ENCODE data around the gene ABCB9.
A peak's percentile ranks its signal among the peaks of the same experiment; 100 is the strongest.

The ABCB9 gene

GRCh38 chr12:122977655-122978392 is 11.6 kb upstream of the ABCB9 start:
- no peak for DNase-seq (ENCODE audit: low read depth)
- no peak overlapping the region for H3K4me3 ChIP-seq (ENCODE audit: low read depth, low read length)
- TF ChIP-seq, protein P1, sequence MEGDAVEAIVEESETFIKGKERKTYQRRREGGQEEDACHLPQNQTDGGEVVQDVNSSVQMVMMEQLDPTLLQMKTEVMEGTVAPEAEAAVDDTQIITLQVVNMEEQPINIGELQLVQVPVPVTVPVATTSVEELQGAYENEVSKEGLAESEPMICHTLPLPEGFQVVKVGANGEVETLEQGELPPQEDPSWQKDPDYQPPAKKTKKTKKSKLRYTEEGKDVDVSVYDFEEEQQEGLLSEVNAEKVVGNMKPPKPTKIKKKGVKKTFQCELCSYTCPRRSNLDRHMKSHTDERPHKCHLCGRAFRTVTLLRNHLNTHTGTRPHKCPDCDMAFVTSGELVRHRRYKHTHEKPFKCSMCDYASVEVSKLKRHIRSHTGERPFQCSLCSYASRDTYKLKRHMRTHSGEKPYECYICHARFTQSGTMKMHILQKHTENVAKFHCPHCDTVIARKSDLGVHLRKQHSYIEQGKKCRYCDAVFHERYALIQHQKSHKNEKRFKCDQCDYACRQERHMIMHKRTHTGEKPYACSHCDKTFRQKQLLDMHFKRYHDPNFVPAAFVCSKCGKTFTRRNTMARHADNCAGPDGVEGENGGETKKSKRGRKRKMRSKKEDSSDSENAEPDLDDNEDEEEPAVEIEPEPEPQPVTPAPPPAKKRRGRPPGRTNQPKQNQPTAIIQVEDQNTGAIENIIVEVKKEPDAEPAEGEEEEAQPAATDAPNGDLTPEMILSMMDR (conservative IDR thresholded peaks at IDR 0.05; ENCODE audit: low read depth, low read length) = no peak

- no peak overlapping the region for H3K4me3 ChIP-seq (ENCODE audit: low read depth, low read length)
- TF ChIP-seq, protein P1 (conservative IDR thresholded peaks at IDR 0.05; ENCODE audit: low read depth, low read length) = no peak
- DNase-seq (ENCODE audit: low read depth) = no peak
Observed at GRCh38 chr12:122977153-122977552, 10.9 kb upstream of the ABCB9 start.

DNA sequence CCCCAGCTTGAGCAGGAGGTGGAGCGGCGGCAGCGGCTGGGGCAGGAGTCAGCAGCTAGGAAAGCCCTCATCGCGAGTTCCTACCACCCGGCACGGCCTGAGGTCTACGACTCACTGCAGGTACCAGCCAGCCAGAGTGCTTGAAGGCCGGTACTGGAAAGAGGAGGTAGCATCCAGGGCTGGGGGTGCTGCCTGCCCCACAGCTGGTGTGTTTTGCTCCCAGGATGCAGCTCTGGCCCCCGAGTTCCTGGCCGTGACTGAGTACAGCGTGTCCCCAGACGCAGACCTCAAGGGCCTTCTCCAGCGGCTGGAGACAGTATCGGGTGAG is 10.3 kb upstream of the ABCB9 start:
- TF ChIP-seq, protein P1 (conservative IDR thresholded peaks at IDR 0.05; ENCODE audit: low read depth, low read length) = no peak
- no peak overlapping the region for H3K4me3 ChIP-seq (ENCODE audit: low read depth, low read length)
- no peak for DNase-seq (ENCODE audit: low read depth)

- peak overlapping the region; percentile 98 for H3K4me3 ChIP-seq (ENCODE audit: low read depth, low read length)
- TF ChIP-seq, protein P1 (conservative IDR thresholded peaks at IDR 0.05; ENCODE audit: low read depth, low read length) = no peak
- DNase-seq (ENCODE audit: low read depth) = peak; percentile 27
Observed at GRCh38 chr12:122975790-122976647, 9.8 kb upstream of the ABCB9 start.

DNA sequence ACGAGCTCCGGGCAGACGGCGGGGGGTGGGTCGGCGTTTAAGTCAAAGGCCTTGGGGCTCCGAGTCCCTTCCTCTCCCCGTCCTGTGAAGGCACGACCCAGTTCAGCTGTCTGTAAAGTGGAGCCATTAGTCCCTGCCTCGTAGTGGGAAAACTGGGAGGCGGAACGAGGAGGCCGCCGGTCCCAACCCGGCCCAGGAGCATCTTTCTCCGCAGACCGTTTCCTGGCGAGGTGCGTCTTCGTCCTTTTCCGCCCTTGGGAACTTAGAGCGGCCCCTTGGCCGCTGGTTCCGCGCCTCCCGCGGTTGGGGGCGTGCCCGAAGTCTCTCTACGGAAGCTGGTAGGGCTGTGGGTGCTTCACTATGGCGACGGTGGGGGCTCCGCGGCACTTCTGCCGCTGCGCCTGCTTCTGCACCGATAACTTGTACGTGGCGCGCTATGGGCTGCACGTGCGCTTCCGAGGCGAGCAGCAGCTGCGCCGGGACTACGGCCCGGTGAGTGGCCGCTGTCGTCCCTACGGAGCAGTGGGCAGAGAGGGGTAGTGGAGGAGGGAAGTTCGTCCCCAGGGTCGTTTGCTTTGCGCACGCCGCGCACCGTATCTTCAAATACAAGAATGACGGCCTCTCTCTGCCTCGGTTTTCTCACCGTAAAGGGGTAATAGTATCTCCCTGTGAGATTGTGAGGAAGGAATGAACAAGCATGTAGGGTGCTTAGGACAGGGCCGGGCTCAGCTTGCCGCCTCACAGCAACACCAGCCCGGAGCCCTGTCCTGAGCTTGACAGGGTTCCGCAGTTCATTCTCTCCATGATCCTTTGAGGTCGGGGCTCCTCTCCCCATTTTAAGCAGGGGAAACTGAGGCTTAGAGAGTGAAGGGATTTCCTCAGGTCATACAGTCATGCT is 8.9 kb upstream of the ABCB9 start, which contains the start of gene OGFOD2:
Gene OGFOD2, plus strand, starts transcription at position 353 of the 898 bp plus-strand sequence. Its CDS starts 8 bp downstream, at position 361.
- TF ChIP-seq, protein P1 (conservative IDR thresholded peaks at IDR 0.05; ENCODE audit: low read depth, low read length) = no peak
- DNase-seq (ENCODE audit: low read depth) = peak; percentile 93
- peak within 1 kb of the TSS; percentile 98 for H3K4me3 ChIP-seq (ENCODE audit: low read depth, low read length)

DNA sequence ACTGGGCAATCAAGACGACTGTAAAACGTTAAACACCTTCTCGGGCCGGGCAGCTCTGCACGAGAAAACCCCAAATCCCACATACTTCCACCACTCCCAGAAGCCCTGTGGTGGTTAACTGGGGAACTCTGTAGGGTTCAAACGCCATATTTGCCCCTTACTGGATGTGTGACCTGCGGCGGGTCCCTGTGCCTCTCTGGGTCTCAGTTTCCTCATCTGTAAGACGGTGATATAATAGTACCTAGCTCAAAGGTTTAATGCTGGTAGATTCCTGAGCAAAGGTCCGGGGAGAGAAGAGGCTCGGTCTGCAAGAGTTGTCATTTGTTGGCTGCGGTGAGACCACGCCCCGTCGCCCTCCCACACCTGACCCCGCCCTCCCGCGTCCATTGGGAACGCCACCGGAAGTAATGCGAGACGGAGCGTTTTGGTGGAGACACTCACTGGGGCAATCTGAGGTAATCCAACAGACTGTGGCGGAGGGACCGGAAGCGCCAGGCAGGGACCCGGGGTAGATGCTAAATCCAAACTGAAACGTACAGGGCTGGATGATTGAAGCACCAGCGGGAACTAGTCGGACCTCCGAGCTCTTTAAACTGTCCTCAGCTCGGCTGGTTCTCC is 8.1 kb upstream of the ABCB9 start:
- DNase-seq (ENCODE audit: low read depth) = peak; percentile 99

More for the DNA sequence above, 8.1 kb upstream of the ABCB9 start:
- TF ChIP-seq, protein P1 (conservative IDR thresholded peaks at IDR 0.05; ENCODE audit: low read depth, low read length) = no peak
- peak overlapping the region; percentile 98 for H3K4me3 ChIP-seq (ENCODE audit: low read depth, low read length)
